HPDE6-E6E7 (cell line): Measurements from ENCODE around the gene INPP5B.
A peak's percentile ranks its signal among the peaks of the same experiment; 100 is the strongest.
"Not testable (repeated sequence)": the region's sequence is repeated elsewhere in the genome, so short reads cannot be mapped to it uniquely, and the experiment has no call there.

Experiments used
- DNase-seq: peaks from one replicate; pipeline ENCODE4 v3.0.0; 2011; ENCODE audit warnings: missing footprints; ENCODE audit errors: extremely low spot score

Gene INPP5B

GRCh38 chr1:37914719-37915475, 32.0 kb downstream of the INPP5B start:
- DNase-seq, result no peak

GRCh38 chr1:37911478-37911877, 35.4 kb downstream of the INPP5B start:
- not testable (repeated sequence) for DNase-seq

- DNase-seq, result not testable (repeated sequence)
These were observed 36.0 kb downstream of the INPP5B start for GRCh38 chr1:37910886-37911285.

GRCh38 chr1:37908531-37908930, 38.3 kb downstream of the INPP5B start:
- not testable (repeated sequence) for DNase-seq

GRCh38 chr1:37907416-37908125, 39.3 kb downstream of the INPP5B start:
- DNase-seq, result not testable (repeated sequence)

- not testable (repeated sequence) for DNase-seq
These were observed 40.3 kb downstream of the INPP5B start for GRCh38 chr1:37906591-37906990.

DNA sequence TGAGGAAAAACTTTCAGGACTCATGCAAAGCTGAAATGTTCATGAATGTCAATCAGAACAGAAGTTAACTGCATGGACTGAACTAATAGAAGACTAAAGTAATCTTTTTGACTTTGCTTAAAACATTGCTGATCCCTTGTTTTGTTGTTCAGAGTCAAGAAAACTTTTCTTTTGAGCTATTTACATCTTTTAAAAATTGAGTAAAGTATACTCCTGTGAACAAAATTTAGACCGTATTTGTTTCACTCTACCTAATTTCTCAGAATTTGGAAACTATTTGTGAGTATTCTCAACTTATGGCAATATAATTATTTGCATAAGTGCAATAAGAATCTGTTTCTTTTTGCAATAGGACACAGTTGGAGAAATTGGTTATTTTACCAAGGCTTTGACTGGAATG, 41.1 kb downstream of the INPP5B start:
- DNase-seq, result no peak

- not testable (repeated sequence) for DNase-seq
These were observed 42.9 kb downstream of the INPP5B start for GRCh38 chr1:37903921-37904320.

DNA sequence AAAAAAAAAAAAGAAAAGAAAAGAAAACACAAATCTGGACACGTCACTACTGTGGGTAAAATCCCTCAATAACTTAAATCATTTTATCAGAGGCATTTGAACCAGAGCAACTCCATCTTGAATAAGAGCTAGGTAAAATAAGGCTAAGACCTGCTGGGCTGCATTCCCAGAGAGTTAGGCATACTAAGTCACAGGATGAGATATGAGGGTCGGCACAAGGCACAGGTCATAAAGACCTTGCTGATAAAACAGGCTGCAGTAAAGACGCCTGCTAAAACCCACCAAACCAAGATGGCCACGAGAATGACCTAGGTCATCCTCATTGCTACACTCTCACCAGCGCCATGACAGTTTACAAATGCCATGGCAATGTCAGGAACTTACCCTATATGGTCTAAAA, 43.9 kb downstream of the INPP5B start:
- DNase-seq, result no peak

- no peak for DNase-seq
These were observed 45.0 kb downstream of the INPP5B start for GRCh38 chr1:37901893-37902225.

DNA sequence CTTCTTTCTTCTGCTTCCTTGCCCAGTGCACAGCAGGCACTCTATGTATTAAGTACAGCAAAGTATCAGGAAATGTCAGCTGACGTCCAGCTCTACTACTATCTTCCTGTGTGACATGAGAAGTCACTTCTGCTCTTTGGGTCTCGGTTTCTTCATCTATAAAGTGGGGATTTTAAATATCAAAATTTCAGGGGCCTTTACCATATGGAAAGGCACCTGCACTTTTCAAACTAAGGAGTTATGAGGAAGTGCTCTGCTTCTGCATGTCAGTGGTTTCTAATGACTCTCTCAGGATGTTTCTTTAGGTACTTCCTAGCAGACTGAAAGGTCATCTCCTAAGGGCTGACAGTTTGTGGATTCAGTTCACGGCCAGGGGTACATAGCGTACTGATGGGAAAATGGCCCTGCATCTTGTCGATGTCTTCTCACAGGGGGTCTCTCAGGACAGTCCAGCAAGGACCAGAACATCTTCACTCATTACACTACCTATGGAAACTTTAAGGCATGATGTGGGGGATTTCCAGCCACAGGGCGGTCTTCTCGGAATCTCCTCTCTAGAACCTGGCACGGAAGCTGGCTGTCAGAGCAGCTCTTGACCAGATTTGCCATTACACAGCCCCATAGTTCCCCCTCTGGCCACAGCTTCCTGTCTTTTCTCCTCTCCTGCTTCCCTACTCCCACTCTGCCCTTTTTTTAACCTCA, 45.5 kb downstream of the INPP5B start:
- no peak for DNase-seq

- not testable (repeated sequence) for DNase-seq
These were observed 49.3 kb downstream of the INPP5B start for GRCh38 chr1:37897563-37897962.

DNA sequence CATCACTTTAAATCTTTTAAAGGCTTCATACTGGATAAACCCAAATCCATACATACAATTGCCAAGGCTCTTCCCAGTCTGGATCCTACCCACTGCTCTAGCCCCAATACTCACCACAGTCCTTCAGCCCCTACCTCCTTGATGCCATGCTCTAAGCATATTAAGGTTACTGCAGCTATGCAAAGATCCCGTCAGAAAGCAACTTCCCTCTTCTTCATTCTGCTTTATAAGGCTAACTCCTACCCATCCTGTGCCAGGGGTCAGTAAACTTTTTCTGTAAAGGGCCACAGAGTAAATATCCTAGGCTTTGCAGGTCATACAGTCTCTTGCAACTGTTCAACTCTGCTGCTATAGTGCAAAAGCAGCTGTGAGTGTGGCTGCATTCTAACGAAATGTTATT, 53.2 kb downstream of the INPP5B start:
- DNase-seq, result no peak

- no peak for DNase-seq
These were observed 54.5 kb downstream of the INPP5B start for GRCh38 chr1:37892151-37893047.

DNA sequence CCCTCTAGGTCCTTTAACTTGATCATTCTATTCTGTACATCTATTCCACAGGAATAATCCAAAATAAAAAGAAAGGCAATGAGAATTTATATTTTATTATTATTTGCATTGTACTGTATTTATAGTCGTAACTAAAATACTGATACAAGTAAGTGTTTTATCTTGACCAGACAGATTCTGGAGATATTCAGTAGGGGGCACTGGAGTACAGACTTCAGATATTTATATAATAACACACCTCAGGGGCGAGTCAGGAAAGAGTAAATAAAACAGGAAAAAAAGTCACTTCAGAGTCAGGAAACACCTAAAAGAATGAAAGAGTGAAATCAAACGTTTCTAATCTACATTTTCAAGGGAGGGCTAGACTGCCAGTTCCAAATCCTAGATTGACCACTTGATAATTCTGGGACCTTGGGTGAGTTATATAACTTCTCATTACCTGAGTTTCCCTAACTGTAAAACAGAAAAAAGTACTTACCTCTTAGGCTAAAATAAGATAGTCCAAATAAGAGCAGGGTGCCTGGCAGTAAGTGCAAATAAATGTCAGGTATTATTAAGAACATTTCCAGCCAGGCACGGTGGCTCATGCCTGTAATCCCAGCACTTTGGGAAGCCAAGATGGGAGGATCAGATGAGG, 56.4 kb downstream of the INPP5B start:
- DNase-seq, result peak; percentile 17

DNA sequence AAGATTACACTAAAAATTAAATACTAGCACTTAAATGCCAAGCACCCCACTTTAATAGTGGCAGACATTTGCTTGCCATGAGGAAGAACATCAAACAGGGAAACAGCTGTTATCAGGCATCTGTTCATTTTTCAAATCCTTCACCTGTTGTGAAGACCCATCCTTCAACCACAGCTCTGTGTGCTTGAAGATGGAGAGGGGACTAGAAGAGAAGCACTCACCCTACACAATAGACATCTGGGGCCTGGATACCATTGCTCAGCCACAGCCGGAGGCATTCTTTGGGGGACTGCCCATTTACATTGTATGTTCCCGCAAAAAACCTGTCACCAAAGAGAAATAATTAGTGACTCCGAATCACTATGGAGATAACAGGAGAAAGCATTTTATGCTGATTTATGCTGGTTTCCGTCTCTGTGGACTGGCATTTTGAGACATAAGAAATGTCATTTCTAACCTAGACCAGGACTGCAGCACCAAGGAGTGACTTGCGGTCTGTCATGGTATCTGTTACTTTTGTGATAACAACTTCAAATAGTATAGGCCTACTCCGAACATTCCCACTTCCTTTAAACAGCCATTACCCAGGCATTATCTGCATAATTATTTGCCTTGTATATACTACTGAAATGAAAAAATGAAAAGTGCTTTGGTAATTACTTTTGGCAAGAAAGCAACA, 58.7 kb downstream of the INPP5B start:
- DNase-seq, result no peak

GRCh38 chr1:37884145-37884544, 62.7 kb downstream of the INPP5B start:
- no peak for DNase-seq

DNA sequence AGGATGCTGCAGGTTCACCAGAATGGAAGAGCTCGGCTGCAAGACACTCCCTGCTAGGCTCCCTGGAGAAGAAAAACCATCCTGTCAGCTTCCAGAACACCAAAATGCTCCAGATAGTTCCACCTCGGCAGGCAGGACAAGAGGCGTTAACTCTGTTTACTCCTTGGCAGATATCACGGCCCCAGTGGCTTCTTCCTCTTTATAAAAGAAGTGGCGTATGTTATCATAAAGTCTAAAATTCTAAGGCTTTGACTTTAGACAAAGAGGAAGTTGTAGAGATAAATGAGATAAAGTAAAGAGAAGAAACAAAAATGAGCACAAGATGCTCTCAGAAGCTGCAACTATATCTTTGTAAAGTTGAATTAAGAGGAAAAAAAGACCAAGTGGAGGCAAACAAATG, 63.2 kb downstream of the INPP5B start:
- no peak for DNase-seq

DNA sequence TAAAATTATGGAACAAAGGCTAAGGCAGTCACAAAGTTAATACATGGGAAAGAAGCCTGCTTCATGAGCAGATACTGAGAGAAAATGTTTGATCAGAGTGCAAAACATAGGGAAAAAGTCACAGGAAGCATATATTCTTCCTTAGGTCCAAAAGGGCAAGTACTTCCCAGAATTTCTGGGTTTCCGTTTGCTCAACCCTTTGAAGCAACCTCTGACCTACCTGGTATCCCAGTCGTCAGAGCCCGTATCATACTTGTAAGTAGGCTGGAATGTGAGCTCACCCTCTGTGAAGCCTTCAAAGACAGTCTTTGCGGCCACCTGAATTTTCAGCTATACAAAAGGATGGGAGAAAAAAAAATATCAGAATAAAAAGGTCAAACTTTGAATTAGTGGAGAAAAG, 67.0 kb downstream of the INPP5B start:
- DNase-seq, result no peak

DNA sequence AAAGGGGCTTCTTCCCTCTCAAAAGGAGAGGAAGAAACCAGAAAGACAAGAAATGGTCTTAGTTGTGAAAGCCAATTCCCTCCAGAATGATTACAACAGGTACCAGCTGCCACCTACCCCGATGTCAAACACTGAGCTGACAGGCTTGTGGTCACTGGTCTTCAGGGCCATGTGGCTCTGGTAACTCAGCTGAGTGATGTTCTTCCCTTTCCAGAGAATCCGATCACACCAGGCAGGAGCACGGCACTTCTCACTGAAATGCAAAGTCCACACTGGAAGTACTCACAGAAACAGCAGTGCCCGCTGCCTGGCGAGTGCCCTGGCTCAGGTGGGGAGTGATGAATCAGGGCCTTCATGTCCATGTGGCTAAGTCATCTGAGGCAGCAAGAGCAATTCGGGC, 68.8 kb downstream of the INPP5B start:
- DNase-seq, result no peak

- no peak for DNase-seq
These were observed 71.0 kb downstream of the INPP5B start for GRCh38 chr1:37875833-37876232.
